Measurements from ENCODE around the gene HOXB1.

Gene HOXB1

DNA sequence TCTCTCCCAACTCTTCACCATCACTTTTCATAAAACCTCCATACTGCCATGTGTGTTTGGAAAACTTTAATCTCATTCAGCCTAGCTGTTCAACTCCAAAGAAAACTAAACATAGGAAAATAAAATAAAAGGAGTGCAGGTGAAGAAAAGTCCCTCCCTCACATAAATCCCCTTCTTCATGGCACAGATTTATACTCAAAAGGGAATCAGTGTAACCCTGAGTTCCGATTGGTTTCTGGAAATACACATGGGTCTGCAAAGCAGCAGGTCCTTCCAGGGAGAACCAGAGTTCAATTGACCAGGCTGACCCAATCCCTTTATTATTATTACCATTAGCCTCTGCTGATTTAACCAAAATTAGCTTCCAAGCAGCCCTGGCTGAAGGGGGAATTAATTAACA, 23.0 kb upstream of the HOXB1 start:
- no peak for FAIRE-seq

DNA sequence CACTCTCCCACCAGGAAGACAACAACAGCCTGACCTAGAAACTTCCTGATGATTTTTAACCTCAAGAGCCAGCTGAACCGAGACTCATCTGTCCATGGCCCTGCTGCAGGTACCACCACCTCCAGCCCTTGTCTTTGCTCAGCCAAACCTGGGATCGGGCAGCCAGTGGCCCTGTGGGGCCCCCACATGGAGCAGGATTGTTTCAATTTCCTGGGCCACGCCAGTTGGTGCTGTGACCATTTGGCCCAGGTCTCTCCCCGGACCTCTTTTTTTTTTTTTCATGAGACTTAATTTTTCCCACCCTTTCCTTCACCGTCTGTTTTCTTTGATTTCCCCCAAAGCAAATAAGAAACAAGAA, 22.4 kb upstream of the HOXB1 start:
- FAIRE-seq = no peak

DNA sequence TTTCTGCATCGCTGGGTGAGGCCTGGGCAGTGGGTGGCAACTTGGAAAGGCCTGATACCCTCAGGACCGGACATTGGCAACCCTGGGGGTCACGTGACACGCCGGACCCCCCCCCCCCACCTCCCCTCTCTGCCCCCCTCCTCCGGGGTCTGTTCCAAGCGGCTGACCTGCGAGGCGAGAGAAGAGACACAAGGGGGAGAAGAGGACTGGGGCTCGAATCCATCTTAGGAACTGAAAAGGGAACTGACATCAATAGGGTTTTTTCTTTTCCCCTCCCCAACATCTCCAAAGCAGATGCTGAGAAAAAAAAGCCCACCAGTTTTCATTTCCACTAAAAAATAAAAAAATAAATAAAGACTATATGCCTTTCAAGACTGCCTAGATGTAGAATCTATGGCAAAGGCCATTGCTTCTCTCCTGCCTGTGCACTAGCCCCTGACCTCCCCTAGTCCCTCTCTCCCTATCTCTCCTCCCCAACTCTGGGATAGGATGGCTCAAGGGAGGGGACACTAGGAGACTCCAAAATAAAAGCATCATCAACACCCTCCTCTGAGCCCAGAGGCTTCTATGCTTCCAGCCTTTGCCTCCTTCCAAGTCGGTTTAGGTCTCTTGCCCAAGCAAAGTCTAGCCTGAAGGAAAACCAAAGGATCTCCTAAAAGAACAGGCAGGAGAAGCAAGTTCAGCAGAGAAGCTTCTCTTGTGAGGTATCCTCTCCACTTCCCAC, 21.8 kb upstream of the HOXB1 start:
- no peak for FAIRE-seq

DNA sequence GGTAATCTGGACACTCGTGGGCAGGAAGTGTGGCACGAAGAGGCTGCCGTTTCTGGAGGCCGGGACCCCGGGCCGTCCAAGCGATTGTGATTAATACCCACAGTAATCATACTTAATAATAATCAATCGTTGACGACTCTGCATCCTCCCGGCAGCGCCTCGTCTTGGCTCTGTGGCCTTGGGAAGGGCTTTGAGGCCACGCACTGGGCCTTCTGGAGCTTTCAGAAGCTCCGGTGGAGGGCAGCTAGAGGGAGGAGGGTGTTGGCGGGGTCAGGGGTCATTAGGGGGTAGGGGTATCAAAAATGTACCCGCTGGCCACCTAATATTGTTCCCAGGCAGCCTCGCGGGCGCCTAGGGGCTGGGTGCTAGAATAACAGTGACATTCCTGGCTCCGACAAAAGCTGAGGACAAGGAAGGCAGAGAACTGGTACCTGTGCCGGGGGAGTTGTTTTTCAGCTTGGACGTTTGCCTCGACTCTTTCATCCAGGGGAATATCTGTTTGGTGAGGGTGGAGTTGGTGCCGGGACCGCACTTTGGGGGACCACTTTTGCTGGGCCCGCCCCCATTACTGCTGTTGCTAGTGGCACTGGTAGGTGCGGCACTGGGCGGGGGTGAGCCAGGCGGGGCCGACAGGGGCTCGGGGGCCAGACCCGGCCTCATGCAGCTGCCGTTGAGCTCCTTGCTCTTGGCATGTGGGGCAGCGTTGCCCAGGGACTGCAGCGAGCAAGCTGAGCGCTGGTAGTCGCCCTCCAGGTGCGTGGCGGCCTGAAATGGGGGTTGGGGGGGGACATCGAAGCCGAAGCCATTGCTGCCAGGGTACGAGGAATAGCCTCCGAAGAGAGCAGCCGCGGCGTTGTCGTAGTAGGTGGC, 21.0 kb upstream of the HOXB1 start:
- no peak for FAIRE-seq

DNA sequence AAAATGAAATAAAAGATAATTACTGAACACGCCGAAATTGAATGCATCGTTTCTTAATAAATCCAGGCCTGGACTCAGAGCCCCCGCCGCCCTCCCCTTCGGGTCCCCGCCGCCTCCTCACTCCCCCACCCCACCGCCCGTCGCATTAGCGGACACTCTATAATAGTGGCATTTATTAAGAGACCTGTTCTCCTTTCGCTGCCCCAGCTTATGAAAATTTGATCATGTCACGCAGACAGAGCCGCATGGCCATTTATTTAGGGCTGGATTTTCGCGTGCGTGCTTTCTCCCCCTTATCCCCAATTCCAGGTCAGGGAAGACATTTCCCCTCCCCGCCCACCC, 20.4 kb upstream of the HOXB1 start:
- no peak for FAIRE-seq

DNA sequence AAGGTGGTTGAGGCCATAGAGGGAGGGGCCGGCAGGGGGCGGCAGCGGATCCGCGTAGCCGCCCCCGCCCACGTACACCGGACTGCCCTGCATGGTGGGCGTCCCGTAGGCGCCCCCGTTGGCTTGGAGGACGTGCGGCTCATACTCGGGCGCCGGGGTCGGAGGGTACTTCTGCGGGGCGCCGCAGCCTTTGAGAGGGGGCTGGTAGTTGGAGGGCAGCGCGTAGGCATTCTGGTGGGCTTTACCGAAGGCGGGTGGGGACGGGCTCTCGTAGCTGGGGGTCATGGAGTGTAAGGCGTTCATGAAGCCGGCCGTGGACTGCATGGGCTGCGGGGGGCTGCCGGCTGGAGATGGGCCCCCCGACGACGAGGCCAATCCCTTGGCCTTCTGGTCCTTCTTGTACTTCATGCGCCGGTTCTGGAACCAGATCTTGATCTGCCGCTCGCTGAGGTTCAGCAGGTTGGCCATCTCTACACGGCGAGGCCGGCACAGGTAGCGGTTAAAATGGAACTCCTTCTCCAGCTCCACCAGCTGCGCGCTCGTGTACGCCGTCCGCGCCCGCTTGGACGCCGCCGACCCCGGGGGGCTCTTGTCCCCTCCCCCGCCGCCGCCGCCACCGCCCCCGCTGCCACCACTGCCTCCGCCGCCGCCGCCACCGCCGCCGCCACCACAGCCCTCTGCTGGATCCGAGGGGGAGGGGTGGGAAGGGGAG, 19.8 kb upstream of the HOXB1 start:
- FAIRE-seq = no peak

DNA sequence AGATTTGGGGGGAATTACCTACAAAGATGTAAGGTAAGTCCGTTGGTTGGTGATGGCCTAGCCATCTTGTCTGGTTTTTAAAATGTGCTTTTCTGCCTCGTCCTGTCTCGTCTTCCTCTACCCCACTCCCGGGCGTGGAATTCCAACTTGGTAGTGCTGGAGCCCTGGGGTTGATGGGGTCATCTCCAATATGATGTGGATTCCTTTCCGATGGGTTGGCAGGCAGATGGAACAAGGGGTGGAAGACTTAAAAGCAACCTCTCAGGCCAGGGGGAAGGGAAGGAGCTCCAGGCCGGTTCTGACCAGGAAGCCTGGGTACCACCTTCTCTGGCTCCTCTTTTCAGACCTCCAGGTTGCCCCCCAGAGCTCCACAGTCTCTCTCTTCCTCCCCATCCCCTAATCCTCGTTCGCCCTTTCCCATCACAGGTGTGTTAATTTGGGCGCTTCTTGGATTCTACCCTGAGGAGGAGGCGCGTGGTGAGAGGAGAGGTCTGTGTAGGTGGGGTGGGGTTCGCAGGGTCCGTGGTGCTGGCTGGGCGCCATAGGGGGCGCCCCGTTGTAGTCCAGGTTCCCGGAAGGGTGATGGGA, 19.2 kb upstream of the HOXB1 start:
- FAIRE-seq = no peak

DNA sequence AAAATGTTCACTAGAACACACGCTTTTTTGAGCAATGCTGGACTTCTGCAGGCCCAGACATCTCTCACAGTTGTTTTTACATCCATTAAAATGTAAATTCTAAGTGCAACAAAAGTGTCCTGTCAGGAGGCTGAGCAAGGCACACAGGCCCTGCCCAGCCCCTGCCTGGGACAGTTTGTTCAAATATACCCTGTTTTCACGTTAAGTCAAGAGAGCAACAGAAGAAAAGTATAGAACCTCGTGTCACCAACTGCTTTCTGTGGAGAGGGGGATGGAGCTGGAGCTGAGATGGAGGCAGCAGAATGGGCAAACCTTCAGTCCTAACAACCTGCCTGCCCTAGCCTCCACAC, 18.4 kb upstream of the HOXB1 start:
- FAIRE-seq = no peak

DNA sequence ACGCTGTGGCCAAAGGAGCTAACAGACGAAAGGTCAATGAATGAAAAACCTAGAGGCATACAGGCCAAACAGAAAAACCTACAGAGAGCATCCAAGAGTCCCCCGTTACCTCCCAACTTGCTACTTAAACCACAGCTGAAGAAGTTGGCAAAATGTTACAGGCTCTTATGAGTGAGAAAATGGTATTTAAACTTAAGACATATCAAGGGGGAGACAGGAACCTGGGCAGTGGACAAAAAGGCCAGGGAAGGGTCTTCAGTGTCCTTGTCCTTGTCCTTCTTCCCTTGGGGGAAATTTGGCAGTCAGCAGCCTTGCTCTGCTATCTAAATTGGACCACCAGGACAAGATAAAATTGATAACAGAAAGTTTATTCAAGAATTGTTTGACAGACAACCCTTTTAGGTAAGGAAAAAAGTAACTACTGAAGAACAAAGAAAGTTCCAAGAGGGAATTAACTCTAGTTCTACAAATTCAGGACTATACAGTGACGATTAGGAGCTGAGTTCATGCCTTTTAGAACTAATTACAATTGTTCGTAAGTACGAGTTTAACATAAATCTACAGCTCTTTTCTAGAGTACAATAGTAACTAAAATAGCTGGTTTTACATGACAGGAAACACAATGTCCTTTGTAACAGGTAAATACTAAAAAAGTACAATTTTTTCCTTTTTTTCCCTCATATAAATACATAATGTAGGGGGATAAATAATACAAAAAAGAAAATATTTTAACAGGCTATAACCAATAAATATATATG, 17.9 kb upstream of the HOXB1 start:
- FAIRE-seq = no peak

DNA sequence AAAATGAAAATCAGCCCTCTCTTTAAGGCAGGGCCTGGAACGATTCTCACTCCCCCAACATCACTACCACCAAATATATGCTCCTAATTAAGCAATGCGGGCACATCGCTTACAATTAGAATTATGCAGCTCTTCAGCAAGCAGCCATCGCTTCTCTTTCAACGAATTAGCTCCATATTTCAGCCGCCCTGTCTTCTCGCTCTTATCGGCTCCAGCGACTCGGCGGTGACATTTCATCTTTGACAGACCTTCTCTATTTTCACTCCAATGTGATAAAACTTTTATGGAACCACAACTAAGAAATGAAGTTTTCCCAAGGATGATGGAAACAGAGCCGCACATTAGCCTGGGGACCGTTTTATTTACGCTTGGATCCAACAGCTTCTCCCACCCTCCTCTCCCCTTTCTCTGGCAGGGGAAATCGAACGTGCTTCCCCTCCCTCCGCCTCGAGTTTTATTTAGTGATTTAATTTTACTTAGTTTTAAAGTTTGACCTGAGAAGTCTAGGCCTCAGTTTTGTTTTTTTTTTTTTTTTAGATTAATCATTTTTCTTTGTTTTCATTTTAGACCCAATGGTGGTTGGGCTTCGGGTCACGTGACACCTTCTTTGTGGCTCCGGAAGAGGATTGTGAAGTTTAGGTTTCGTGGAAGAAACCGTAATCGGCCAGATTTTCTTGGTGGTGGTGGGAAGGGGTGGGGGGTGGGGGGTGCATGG, 17.2 kb upstream of the HOXB1 start:
- FAIRE-seq = no peak

DNA sequence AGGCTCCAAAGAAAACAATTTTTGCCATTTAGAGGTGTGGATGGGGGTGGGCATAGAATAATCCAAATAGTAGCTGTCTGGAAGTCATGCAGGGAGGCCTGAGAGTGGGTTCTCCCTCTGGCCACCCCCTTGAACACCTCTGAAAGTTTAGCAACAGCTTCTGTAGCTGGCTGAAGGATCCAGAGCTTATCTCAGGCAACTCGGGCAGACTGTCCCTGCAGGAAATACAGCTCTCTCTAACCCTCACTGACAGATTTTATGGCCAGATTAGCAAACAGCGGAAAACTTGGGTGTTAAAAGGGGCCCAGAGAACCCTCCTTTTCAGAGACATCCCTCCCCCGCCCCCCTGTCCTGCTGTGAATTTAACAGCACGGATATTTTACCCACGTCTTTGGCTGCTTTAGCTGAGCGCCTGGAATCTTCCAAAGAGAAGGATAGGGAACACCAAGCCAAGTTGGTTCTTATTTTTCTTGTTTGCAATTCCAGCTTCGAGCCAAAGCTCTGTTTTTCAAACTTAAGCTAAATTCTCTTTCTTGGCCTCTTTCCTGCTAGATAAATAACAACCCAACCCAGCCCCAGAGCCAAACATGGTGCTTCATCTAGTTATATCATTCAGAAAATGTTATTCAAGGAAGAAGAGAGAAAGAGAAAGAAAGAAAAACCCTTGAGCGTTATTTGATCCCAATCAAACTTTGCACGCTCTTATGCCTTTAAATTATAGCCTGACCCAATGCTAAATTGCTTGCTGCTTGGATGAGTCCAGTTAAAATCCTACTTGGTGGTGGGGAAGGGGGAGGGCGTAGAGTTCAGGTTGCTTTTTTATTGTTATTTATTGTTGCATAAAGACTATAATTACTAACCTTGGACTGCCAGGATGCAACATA, 16.4 kb upstream of the HOXB1 start:
- FAIRE-seq = no peak

DNA sequence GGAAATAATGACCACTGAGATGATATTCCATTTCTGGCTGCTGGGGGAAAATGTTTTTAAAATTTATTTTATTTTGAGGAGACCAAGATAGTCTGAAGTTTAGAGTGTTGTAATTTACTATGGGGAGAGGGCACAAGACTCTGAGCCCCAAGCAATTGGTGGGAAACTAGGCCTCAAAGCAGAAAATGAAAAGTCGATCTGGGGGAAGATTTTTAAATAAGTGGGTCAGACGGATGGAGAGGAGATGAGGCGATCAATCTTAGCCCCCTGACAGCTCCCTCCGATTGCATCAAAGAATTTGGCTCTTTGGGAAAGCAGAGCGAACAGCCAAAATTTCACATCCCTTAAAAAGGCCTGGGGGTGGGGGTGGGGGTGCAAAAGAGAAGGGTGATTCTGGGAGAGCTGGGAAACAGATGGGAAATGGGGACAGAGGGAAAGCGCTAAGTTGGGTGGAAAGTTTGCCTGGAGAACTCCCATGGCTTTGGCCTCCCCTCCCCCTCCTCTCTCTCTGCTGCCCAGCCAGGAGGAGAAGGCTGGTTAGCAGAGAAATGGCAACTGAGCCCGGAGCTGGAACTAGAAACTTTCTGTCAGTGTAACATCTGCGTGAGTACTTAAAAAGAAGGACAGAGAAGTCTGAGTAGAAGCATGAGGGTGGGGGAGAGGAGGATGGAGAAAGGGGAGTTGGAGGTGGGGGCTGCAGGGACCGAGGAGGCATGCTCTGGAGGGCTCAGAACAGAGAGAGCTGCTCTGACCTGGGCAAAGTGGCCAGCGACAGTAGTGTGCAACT, 15.5 kb upstream of the HOXB1 start:
- FAIRE-seq = no peak

DNA sequence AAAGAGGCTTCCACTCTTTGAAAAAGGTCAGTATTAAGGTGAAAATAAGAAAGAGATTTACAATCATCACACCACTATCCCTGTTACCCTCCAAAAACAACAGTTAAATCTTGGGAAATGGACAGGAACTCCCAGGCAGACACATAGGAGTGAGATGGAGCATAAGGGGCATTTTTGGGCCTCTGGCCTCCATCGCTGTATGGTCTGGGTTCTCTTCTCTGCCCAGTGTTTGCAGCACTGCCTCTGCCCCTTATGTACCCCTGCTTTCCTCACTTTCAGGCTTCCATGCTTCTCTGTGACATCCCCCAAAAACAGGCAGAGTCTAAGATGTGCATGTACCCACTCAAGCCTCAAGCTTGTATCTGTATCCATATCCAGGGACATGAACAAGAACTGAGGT, 14.7 kb upstream of the HOXB1 start:
- no peak for FAIRE-seq

DNA sequence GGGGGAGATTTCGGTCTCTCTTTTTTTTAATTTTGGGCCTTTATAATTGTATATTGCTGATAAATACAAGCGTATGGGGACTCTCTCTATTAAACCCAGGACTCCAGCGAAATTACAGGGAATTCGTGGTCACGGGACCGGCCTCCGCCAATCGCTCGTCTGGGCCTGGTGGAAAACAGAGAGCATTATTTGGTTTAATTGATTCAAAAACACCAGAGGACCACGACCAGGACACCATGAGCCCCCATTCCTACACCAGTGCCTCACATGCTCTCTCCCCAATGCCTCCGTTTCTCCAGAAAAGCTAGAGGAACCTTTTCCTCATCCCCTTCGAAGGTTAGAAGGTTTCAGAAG, 14.2 kb upstream of the HOXB1 start, which contains the start of gene HOXB2:
TSS of gene HOXB2 (minus strand) at position 88 of the 354 bp plus-strand sequence. CDS start 198 bp downstream, outside the sequence.
- no peak for FAIRE-seq

DNA sequence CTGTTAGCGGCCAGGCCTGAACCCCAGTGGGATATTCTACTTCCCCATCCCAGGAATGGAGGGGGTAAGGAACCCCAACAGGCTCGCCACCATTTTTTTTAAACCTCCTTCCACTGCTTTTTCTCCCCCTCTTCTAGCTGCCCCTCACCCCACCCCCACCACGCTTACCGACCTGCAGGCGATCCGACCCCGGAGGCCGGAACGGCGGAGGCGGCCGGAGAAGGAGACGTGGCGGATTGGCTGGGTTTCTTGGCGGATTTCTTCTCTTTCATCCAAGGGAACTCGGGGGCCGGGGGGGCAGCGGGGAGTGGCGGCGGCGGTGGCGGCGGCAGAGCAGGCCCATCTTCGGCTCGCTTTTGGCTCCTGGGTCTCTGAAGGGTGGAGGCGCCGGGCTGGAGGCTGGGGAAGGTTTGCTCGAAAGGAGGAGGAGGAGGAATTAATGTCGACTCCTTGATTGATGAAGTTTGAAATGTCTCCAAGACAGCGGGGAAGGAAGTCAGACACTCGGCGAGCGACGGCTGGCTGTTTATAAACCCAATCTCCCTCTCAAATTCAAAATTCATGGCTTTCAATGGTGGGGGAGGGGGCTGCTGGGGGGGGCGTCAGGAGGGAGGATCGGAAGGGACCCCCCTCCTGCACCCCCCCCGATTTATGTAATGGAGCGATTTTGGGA, 13.7 kb upstream of the HOXB1 start:
- FAIRE-seq = no peak

DNA sequence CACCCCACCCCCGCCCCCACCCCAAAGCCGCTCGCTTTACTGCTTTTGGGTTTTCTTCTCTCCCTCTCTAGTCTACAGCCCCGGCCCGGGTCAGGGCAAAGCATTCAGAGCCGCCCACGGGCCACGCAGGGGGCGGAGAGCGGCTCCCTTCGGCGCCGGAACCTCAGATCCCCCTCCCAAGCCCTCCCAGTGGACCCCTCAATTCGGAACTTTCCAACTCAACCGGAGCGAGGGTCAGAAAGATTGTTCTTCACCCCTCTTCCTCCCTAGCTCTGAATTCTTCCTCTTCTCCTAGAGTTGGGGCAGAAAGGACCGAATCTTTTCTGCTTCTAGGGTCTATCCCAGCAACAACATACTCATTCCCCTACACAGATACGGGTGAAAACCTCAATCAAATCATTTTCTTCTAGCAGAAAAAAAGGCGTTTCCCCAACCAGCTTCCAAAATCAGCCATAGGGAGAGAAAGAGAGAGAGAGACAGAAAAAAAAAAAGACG, 13.1 kb upstream of the HOXB1 start:
- FAIRE-seq = no peak

DNA sequence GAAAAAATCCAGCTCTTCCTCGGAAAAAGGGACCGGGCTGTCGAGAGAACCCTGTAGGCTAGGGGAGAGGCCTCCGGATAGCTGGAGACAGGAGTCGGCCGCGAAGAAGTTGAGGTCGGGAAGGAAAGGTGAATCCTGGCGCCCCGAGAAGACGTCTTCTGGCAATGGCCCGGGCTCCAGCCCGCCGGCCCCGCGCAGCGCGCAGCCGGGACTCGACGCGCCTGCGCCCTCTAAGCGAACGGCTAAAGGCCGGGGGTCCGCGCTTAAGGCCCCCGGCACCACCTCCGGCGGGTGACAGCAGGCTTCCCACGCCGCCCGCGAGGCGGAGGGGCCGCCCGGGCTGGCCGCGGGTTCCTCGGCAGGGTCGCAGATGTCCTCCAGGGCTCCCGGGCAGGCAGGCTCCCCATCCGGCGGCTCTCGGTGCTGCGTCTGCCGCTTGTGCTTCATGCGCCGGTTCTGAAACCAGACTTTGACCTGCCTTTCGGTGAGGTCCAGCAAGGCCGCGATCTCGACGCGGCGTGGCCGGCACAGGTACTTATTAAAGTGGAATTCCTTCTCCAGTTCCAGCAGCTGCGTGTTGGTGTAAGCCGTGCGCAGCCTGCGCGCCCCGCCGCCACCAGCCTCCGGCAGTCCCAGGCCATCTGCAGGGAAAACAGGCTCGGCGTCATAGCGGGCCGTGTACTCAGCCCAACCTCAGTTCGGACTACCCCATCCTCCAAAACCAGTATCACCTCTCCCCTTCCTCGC, 12.5 kb upstream of the HOXB1 start:
- FAIRE-seq = no peak

DNA sequence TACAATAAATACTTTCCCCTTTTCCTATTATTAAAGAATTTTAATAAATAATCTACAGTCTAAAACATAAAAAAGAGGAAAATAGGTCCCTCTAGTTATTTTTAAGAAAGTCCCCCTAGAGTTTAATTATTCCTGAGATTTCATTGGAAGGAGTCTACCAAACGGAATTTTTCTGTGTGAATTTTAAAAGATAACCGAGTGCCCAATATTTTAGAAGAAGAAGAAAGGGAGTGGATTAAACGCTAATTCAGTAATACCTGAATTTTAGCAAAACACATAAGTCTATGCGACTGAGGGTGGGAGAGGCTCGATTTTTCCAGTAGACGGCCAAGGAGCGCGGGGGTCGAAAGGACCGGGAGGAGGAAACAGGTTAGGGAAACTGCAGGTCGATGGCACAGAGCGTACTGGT, 11.9 kb upstream of the HOXB1 start:
- FAIRE-seq = no peak
